Spleen (tissue), 7 donors: ENCODE results near the gene DEPDC4.
"Not testable (repeated sequence)": the region's sequence is repeated elsewhere in the genome, so short reads cannot be mapped to it uniquely, and the experiment has no call there.

Source experiments
- POLR2A ChIP-seq, 3 donors: fragments of 450-650 bp; IDR thresholded peaks; one replicate each; pipeline ENCODE4 v1.5.1; 2017; ENCODE audit warnings: antibody characterized with exemption in 3 of 3, mild to moderate bottlenecking in 1 of 3
- POLR2AphosphoS5 ChIP-seq, 3 donors: sonication (generic); formaldehyde crosslinking; IDR thresholded peaks; one replicate each; pipeline ENCODE4 v1.5.1; 2017; ENCODE audit warnings: antibody characterized with exemption in 3 of 3
- TF ChIP-seq, protein P1 (sequence below), 11 experiments: fragments of 200-600 bp in 7 of 11; fragments of 450-650 bp in 4 of 11; sonication (generic) in 4 of 11; IDR thresholded peaks in 8 of 11; conservative IDR thresholded peaks in 3 of 11; 1 replicate in 7 of 11; 2 replicates in 4 of 11; pipeline versions ENCODE4 v1.4.0 to v1.8.0; 2016 to 2021; ENCODE audit warnings: antibody characterized with exemption in 11 of 11, inconsistent platforms in 4 of 11, mild to moderate bottlenecking in 1 of 11
- donor health status: DM: no; HTN: no; CAD: no; lungs with moderate emphysema.
- donor health status: DM: no; HTN: no; CAD: no.
- donor health status: DM: no; HTN: no; CAD: no.

DNA sequence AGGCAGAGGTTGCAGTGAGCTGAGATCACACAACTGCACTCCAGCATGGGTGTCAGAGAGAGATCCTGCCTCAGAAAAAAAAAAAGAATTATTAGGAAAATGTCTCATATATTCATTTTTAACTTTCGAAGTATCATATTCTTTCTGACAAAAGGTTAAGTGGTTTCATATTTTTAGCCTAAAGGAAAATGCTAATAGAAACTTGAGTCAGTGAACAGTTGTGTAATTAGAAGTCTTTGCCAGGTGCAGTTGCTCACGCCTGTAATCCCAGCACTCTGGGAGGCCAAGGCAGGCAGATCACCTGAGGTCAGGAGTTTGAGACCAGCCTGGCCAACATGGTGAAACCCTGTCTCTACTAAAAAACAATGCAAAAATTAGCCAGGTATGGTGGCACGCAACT lies 35.0 kb downstream of the DEPDC4 start:
- not testable (repeated sequence) for TF ChIP-seq POLR2A, POLR2AphosphoS5 (IDR thresholded peaks at IDR 0.05)
- TF ChIP-seq, protein P1, sequence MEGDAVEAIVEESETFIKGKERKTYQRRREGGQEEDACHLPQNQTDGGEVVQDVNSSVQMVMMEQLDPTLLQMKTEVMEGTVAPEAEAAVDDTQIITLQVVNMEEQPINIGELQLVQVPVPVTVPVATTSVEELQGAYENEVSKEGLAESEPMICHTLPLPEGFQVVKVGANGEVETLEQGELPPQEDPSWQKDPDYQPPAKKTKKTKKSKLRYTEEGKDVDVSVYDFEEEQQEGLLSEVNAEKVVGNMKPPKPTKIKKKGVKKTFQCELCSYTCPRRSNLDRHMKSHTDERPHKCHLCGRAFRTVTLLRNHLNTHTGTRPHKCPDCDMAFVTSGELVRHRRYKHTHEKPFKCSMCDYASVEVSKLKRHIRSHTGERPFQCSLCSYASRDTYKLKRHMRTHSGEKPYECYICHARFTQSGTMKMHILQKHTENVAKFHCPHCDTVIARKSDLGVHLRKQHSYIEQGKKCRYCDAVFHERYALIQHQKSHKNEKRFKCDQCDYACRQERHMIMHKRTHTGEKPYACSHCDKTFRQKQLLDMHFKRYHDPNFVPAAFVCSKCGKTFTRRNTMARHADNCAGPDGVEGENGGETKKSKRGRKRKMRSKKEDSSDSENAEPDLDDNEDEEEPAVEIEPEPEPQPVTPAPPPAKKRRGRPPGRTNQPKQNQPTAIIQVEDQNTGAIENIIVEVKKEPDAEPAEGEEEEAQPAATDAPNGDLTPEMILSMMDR (IDR thresholded peaks at IDR 0.05 in 8 of 11, conservative IDR thresholded peaks at IDR 0.05 in 3 of 11): not testable (repeated sequence)
